ENCODE measurements around the gene MAST4. TPM values are rescaled to one million over a fixed set of nuclear protein-coding genes. Genes with fewer than 3 reads are reported as not detected.

MAST4 gene
- polyA plus RNA-seq, 1 experiment, result 11.6 TPM

- no peak for TF ChIP-seq CTCF (IDR thresholded peaks at IDR 0.05; ENCODE audit: low read depth, low read length)
- Histone ChIP-seq H3K27me3 (ENCODE audit: control insufficient read depth, insufficient read depth, low read length) (no peaks in the 10 kb centered on the region), H3K4me3 (ENCODE audit: low read depth, low read length) (no peak overlapping the region), H3K27ac (ENCODE audit: low read depth, low read length) (no peak overlapping the region), H3K9me3 (ENCODE audit: control insufficient read depth, insufficient read depth, low read length) (no peaks in the 10 kb centered on the region)
- DNase-seq (ENCODE audit: low read depth, low spot score), result no peak
- POLR2A ChIA-PET, result no interaction called here
- CTCF ChIA-PET, result no interaction called here
Measured at GRCh38 chr5:67115246-67115645, 519.1 kb downstream of the MAST4 start.

DNA sequence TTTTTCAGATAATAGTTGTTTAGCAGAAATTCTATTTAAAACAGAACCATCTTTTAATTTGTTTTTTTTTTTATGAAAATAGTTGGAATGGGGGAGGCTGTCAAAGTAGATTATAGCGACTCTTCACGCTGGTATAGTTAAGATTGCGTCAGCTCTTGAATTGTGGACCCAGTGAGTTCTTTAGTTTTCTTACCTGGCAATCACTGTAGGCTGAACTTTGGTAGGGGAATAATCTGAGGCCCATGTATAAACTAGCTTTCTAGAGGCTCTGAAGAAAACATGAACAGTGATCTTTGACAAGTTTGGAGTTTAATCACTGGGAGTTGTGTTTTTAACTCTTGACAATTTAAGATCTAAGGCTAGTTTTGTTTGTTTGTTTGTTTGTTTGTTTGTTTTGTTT is 519.6 kb downstream of the MAST4 start:
- no peak for TF ChIP-seq CTCF (IDR thresholded peaks at IDR 0.05; ENCODE audit: low read depth, low read length)
- POLR2A ChIA-PET, result no interaction called here
- CTCF ChIA-PET, result no interaction called here

GRCh38 chr5:67118050-67118620 is 521.9 kb downstream of the MAST4 start:
- no peak overlapping the region for H3K4me3 ChIP-seq (ENCODE audit: low read depth, low read length)
- CTCF ChIA-PET, result interaction anchor here (0.9 to 1.0 kb wide), 2 partner anchors 32 to 131 kb away, joined by 3 to 4 read pairs; no protein-coding TSS in a partner anchor
- H3K27me3 ChIP-seq (ENCODE audit: control insufficient read depth, insufficient read depth, low read length), result no peaks in the 10 kb centered on the region
- no peak for TF ChIP-seq CTCF (IDR thresholded peaks at IDR 0.05; ENCODE audit: low read depth, low read length)
- POLR2A ChIA-PET, result no interaction called here
- H3K27ac ChIP-seq (ENCODE audit: low read depth, low read length), result no peak overlapping the region
- H3K9me3 ChIP-seq (ENCODE audit: control insufficient read depth, insufficient read depth, low read length), result no peaks in the 10 kb centered on the region
- no peak for DNase-seq (ENCODE audit: low read depth, low spot score)

More for the DNA sequence above, 519.6 kb downstream of the MAST4 start:
- no peaks in the 10 kb centered on the region for H3K9me3 ChIP-seq (ENCODE audit: control insufficient read depth, insufficient read depth, low read length)
- no peak for DNase-seq (ENCODE audit: low read depth, low spot score)
- H3K4me3 ChIP-seq (ENCODE audit: low read depth, low read length), result no peak overlapping the region
- H3K27ac ChIP-seq (ENCODE audit: low read depth, low read length), result no peak overlapping the region
- H3K27me3 ChIP-seq (ENCODE audit: control insufficient read depth, insufficient read depth, low read length), result no peaks in the 10 kb centered on the region

GRCh38 chr5:67119010-67119409 is 522.8 kb downstream of the MAST4 start:
- no peak for TF ChIP-seq CTCF (IDR thresholded peaks at IDR 0.05; ENCODE audit: low read depth, low read length)
- DNase-seq (ENCODE audit: low read depth, low spot score), result no peak
- POLR2A ChIA-PET, result no interaction called here
- Histone ChIP-seq H3K4me3 (ENCODE audit: low read depth, low read length) (no peak overlapping the region), H3K27me3 (ENCODE audit: control insufficient read depth, insufficient read depth, low read length) (no peaks in the 10 kb centered on the region), H3K27ac (ENCODE audit: low read depth, low read length) (no peak overlapping the region), H3K9me3 (ENCODE audit: control insufficient read depth, insufficient read depth, low read length) (no peaks in the 10 kb centered on the region)
- CTCF ChIA-PET, result interaction anchor here (0.9 kb wide), 1 partner anchor 131 kb away, joined by 4 read pairs; no protein-coding TSS in a partner anchor

DNA sequence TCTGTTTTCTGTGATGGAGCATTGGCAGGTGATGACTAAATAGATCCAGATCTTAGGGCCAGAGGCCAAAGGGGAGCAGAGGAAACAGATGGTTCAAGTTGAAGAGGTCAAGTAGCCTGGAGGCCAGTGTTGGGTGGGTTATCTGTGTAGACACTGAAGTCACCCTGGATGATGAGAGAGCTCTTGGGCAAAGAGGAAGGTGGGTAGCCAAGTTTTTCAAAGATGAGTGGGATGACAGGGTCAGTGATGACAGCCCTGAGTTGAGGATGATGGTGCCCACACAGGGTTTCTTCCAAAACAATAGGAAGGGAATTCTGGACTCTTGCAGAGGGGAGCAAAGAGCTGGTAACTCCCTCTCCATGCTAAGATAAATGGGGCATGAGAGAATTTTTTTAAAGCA is 523.8 kb downstream of the MAST4 start:
- DNase-seq (ENCODE audit: low read depth, low spot score), result no peak
- ChIA-PET POLR2A (no interaction called here), CTCF (interaction anchor here (1.0 to 2.0 kb wide), 2 partner anchors 305 to 813 kb away, joined by 3 to 5 read pairs; no protein-coding TSS in a partner anchor)
- no peak for TF ChIP-seq CTCF (IDR thresholded peaks at IDR 0.05; ENCODE audit: low read depth, low read length)
- Histone ChIP-seq H3K4me3 (ENCODE audit: low read depth, low read length) (no peak overlapping the region), H3K27me3 (ENCODE audit: control insufficient read depth, insufficient read depth, low read length) (no peaks in the 10 kb centered on the region), H3K9me3 (ENCODE audit: control insufficient read depth, insufficient read depth, low read length) (no peaks in the 10 kb centered on the region), H3K27ac (ENCODE audit: low read depth, low read length) (no peak overlapping the region)
